Suppressor macrophage treated with lipopolysaccharide for 4 hours (primary cell): ENCODE results near the gene RAD9B.

Experiments
- DNase-seq: peaks from one replicate; pipeline ENCODE4 v3.0.0-alpha.2; 2020

RAD9B gene

DNA sequence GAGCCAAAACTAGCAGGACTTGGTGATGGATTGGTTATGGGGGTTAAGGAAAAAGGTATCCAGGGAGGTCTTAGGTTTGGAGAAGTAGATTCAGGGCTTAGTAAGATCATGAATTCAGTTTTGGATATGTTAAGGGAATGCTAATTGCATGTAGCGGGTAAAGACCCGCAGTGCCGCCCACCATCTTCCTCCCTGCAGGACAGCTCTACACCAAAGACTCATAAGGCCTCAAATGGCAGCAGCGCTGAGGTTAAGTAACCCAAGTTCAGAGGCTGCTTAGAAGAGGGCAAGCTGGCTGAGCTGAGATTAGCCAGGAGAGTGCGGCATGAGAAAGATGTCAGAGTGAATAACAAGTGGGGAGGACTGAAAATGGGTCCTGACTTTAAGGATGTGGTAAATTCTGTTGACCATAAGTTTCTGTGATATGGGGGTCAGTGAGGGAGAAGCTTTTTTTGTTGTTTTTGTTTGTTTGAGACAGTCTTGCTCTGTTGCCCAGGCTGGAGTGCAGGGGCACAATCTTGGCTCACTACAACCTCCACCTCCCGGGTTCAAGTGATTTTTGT is 26.2 kb downstream of the RAD9B start:
- DNase-seq = no peak

DNA sequence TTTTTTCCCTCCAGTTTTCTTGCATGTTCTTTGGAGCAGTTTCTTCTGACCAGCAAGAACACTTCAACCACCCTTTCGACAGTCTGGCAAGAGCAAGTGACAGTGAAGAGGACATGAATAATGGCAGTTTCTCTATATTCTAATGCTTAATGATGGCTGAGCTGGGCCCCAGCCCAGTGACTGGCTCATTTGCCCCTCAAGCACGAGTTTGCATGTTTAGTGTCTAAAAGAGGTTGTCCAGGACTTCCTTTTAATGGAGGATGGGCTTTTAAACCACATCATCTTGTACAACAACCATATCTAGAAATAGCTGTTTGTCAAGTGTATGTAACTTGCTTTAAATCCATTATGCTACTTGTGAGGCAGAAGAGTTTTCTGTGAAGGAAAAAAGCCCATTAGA is 28.4 kb downstream of the RAD9B start:
- DNase-seq = no peak

DNA sequence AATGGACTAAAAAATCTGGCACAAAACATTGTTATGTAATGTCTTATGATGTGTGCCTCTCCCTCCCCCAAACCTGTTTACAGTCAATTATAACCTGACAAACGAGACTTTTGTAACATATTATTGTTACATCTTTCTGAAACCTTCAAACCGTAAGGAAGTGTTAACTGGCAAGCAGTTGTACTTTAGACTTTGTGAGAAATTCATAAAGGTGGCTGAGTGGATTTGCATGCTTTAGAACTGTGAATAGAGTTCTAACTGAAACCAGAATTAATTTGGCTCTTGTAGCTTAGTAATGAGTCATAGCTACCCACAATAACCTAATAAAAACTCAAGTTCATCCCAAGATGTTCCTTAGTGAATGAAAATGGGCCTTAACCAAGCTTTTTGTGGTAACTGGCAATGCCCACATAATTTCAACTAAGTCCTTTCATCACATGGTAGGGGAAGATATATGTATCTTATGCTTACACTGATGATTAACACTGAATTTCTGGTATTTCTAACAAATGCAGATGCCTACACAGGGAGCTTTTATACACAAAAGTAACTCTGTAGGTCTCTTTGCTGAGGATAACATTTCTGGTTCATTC is 29.7 kb downstream of the RAD9B start:
- DNase-seq = no peak

DNA sequence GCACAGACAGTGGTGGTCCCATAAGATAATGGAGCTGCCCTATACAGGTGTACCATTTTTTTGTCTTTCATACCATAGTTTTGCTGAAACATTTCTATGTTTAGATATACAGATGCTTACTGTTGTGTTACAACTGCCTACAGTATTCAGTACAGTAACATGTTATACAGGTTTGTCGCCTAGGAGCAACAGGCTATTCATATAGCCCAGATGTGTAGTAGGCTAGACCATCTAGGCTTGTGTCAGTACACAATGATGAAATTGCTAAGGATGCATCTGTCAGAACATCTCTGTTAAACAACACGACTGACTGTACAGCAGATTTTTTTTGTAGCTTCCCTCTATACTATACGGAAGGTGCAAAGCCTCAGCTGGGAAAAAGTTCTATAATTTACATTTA is 30.5 kb downstream of the RAD9B start:
- no peak for DNase-seq

- no peak for DNase-seq
These were observed 31.5 kb downstream of the RAD9B start for GRCh38 chr12:110533607-110534006.

GRCh38 chr12:110534811-110535210 is 32.7 kb downstream of the RAD9B start:
- no peak for DNase-seq

- no peak for DNase-seq
These were observed 34.9 kb downstream of the RAD9B start for GRCh38 chr12:110536834-110537604.

DNA sequence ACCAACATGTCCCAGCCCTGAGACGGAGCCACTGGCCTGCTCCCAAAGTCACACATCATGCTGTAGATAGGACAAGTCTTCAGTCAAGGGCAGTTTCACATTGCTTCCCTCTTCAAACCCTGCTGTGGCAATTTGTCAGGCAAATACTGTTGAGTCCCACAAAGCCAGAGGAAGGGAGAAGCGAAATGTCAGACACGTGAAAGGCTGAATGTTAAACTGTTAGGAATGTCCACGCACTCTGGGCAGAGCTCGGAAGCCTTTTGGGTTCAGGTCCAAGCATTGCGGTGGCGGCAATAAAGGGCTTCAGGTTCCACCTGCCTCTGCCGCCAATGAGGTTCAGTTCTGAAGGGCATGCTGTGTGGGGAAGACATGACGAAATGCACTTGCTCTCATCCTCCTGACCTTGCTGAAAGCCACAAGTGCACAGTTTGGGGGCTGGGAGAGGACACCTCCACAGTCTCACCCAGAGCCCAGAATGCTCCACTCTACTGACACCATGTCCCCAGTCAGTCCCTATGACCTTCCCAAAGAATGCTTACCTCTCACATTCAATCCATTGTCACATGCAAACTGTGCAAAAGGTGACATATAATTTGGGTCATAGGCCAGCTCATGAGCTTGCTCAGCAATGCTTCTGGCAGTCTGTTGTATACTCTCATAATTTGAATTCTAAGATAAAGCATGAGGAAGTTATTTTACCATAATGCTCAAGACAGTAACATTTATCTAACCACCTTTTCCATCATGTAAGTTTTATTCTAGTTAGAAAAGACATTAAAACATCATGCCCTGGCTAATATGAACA is 35.7 kb downstream of the RAD9B start:
- DNase-seq = no peak

- no peak for DNase-seq
These were observed 36.9 kb downstream of the RAD9B start for GRCh38 chr12:110538869-110539622.

- DNase-seq = no peak
These were observed 37.9 kb downstream of the RAD9B start for GRCh38 chr12:110540048-110540447.

DNA sequence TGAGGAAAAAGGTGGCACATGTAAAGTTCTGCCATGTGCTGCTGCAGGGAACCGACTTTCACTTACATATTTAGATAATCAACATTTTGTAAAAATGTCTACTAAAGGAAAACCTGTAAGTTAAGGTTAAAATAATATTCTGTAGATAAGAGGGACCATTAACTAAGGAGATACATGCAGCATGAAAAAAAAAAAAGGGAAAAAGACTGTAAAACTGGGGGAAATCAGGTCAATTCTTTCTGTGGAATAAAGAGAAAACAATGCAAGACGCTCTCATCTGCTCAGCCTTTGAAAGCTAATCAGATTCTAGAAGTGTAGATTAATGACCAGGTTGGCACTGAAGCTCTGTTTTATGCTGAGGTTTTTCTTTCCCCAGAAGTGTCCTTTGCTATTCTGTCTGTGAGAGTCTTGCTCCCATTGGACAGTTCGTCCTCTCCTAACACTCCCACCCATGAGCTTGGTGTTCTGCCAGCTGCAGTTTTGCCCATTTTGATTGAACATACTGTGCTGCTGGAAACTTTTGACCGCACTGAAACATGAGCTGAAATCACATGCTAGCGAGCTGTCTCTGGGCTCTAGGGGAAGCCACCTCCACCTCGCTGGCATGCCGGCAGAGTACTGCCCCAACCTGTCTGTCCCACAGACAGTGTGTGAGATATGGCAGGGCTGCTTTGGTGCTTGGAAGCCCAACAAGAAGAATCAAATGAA is 41.3 kb downstream of the RAD9B start:
- DNase-seq = no peak

- DNase-seq = no peak
These were observed 41.8 kb downstream of the RAD9B start for GRCh38 chr12:110543965-110544364.

DNA sequence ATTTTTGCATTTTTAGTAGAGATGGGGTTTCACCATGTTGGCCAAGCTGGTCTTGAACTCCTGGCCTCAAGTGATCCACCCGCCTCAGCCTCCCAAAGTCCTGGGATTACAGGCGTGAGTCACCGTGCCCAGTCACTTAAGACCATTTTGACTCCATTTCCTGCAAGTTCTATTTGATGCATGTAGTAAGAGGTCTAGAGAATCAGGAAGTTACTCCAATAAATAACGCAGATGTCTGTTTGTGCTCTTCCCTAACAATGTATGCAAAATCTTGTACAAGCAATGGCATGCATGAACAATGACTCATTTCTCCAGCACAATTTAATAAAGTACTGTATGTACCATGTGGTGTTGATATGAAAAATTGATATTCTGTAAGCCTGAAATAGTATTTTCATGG is 43.1 kb downstream of the RAD9B start:
- DNase-seq = peak; percentile 83

DNA sequence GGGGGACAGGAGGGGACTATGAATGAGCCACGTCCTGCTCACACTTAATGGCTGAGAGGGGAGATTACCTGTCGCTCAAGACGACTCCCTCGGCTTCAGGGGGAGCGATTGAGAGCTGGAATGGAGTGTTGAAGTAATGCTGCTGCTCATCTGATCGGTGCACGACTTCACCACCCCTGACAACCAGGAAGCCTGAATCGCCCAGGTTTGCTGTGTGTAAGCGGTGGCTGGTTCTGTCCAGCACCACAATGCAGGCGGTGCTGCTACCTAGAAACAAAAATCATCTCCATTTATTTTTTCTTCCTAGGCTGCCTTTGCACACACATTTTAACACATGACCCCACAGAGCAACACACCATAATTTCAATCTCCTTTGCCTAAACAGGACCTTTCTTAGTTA is 43.7 kb downstream of the RAD9B start:
- DNase-seq = no peak

DNA sequence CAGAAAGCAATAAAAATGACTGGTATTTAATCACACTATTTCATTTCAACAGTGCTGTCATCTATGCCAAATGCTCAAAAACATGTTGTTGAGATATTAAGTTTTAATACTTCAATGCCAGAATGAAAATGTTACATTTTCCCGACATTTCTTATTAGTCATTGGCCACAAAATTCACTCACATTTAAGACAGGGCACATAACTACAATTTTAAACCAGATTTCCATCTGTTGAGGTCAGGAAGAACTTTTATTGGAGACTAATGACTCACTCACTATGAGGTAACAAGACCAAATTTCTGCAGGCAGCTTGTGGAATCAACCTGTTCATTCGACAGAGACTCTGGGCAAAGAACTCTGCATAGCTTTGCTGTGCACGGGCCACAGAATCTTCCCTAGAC is 44.2 kb downstream of the RAD9B start:
- peak; percentile 41 for DNase-seq

DNA sequence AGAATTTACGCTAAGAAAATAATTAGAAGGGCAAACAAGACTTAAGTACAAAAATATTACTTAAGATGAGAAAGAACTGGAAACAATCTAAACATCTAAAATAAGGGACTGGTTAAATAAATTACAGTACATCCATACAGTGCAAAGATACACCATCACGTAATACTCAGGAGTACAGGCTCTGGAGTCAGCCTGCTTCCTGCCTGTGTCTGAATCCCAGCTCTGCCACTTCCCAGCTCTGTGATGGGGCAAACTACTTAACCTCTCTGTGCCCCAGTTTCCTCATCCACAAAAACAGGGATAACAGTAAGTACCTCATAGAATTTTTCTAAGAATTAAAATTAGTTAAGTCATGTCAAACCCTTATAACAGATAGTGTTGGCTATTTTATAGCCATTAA is 45.0 kb downstream of the RAD9B start:
- DNase-seq = no peak

DNA sequence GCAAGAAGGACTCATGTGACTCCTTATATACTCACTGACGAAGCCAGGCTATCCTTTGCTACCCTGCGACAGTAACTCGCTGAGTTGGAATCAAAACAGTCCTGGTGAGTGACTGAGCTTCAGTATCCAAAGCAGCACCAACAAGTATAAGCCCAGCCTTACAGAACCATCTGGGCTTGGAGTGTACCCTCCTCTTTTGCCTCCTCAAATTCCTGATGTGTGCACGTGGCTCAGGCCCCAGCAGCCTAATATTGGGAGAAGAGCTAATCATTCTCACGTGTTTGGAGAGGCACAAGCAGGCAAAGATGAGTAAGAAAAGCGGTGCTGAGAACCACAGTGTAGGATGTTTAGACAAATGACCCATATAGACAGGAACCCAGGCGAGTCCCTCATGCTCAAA is 46.5 kb downstream of the RAD9B start:
- no peak for DNase-seq

DNA sequence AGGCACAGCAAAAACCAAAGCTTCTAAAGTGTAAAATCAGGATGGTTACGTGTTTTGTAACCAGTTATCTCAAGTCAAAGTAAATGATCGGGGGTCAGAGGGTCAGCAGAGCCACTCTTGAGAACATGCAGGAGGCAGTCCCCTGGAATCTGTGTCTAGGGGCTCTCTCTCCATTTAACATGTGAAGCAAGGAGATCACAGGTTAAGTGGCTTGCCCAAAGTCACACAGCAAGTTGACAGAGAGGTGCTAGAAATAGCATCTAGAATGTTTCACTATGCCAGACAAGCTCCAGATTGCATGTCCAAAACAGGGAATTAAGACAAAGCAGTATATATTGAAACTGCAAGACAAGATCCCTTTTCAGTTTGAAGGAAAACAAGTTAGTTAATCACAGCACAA is 47.6 kb downstream of the RAD9B start:
- DNase-seq = no peak

DNA sequence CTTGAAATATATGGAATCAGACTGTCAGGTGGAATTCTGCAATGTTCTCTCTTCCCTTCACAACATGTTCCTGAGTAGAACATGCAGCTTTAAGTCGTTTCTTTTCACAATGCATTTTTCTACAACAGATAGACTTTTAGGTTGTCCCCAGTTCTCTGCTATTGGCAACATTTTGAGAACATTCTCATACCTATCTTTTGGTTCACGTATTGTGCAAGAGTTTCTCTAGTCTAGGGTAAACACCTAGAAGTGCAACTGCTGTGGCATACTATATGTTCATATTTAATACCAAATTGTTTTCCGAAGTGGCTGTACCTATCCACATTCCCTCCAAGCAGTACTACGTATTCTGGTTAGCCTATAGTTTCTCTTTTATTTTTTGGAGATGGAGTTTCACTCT is 48.9 kb downstream of the RAD9B start:
- DNase-seq = no peak
